H9 (cell line): ENCODE measurements around the gene RBFOX2. TPM values are rescaled to one million over a fixed set of nuclear protein-coding genes. Genes with fewer than 3 reads are reported as not detected.

Experiments
- DNase-seq: peaks from one replicate; pipeline ENCODE4 v3.0.0-alpha.2; 2017
- H2AFZ ChIP-seq: one replicate; pipeline ENCODE4 v1.6.1; 2013; ENCODE audit warnings: mild to moderate bottlenecking, low read length, control low read depth, moderate library complexity
- H2AK5ac ChIP-seq: 2 replicates; pipeline ENCODE4 v1.6.1; 2013; ENCODE audit warnings: low read length, control low read depth, mixed read lengths; ENCODE audit not compliant: insufficient read length
- H2BK120ac ChIP-seq: one replicate; pipeline ENCODE4 v1.6.1; 2013; ENCODE audit warnings: low read depth, mild to moderate bottlenecking, low read length, control low read depth, inconsistent platforms; ENCODE audit not compliant: poor library complexity, severe bottlenecking
- H2BK12ac ChIP-seq: 2 replicates; pipeline ENCODE4 v1.6.1; 2013; ENCODE audit warnings: low read length, control low read depth, mixed read lengths, low read depth; ENCODE audit not compliant: insufficient read length
- H2BK15ac ChIP-seq: 2 replicates; pipeline ENCODE4 v1.6.1; 2013; ENCODE audit warnings: low read depth, low read length, control low read depth
- H2BK20ac ChIP-seq: one replicate; pipeline ENCODE4 v1.6.1; 2013; ENCODE audit warnings: low read depth, mild to moderate bottlenecking, low read length, control low read depth, inconsistent platforms; ENCODE audit not compliant: poor library complexity, severe bottlenecking
- H2BK5ac ChIP-seq: 2 replicates; pipeline ENCODE4 v1.6.1; 2013; ENCODE audit warnings: low read length, control low read depth, mixed read lengths; ENCODE audit not compliant: insufficient read length
- H3K14ac ChIP-seq: 2 replicates; pipeline ENCODE4 v1.6.1; 2013; ENCODE audit warnings: low read length, control low read depth; ENCODE audit not compliant: insufficient read depth
- H3K18ac ChIP-seq: 2 replicates; pipeline ENCODE4 v1.6.1; 2013; ENCODE audit warnings: low read depth, mild to moderate bottlenecking, mixed read lengths, low read length, control low read depth; ENCODE audit not compliant: insufficient read length
- H3K23ac ChIP-seq: 2 replicates; pipeline ENCODE4 v1.6.1; 2013; ENCODE audit warnings: low read length, control low read depth, mixed read lengths, low read depth; ENCODE audit not compliant: insufficient read length
- H3K23me2 ChIP-seq: 2 replicates; pipeline ENCODE4 v1.6.1; 2013; ENCODE audit warnings: low read depth, mild to moderate bottlenecking, mixed read lengths, low read length, control low read depth; ENCODE audit not compliant: insufficient read length, poor library complexity, severe bottlenecking
- H3K27ac ChIP-seq: 2 replicates; pipeline ENCODE4 v1.5.1; 2013; ENCODE audit warnings: low read length, control low read depth, mixed read lengths, low read depth; ENCODE audit not compliant: insufficient read length
- H3K27me3 ChIP-seq: 2 replicates; pipeline ENCODE4 v1.6.1; 2013; ENCODE audit warnings: low read length, control low read depth, inconsistent platforms; ENCODE audit not compliant: insufficient read depth
- H3K4ac ChIP-seq: 2 replicates; pipeline ENCODE4 v1.6.1; 2013; ENCODE audit warnings: low read depth, mild to moderate bottlenecking, control low read depth, inconsistent platforms, low read length, moderate library complexity
- H3K4me1 ChIP-seq: 2 replicates; pipeline ENCODE4 v1.6.1; 2013; ENCODE audit warnings: low read length, control low read depth, inconsistent platforms; ENCODE audit not compliant: insufficient read depth
- H3K4me2 ChIP-seq: 2 replicates; pipeline ENCODE4 v1.6.1; 2013; ENCODE audit warnings: low read length, control low read depth, mixed read lengths; ENCODE audit not compliant: insufficient read length, insufficient read depth
- H3K56ac ChIP-seq: 2 replicates; pipeline ENCODE4 v1.6.1; 2013; ENCODE audit warnings: low read depth, mild to moderate bottlenecking, mixed read lengths, low read length, control low read depth; ENCODE audit not compliant: insufficient read length
- H3K79me1 ChIP-seq: 2 replicates; pipeline ENCODE4 v1.6.1; 2013; ENCODE audit warnings: low read depth, mild to moderate bottlenecking, moderate library complexity, low read length, control low read depth, inconsistent platforms; ENCODE audit not compliant: insufficient read depth, poor library complexity, severe bottlenecking
- H3K79me2 ChIP-seq: 2 replicates; pipeline ENCODE4 v1.6.1; 2013; ENCODE audit warnings: low read length, control low read depth, inconsistent platforms; ENCODE audit not compliant: insufficient read depth
- H3K9ac ChIP-seq: 2 replicates; pipeline ENCODE4 v1.6.1; 2013; ENCODE audit warnings: low read length, control low read depth, mixed read lengths; ENCODE audit not compliant: insufficient read length; ENCODE audit errors: extremely low read depth
- H3K9me3 ChIP-seq: one replicate; pipeline ENCODE4 v1.6.1; 2013; ENCODE audit warnings: low read depth, low read length, inconsistent platforms; ENCODE audit not compliant: control insufficient read depth
- H3T11ph ChIP-seq: one replicate; pipeline ENCODE4 v1.6.1; 2013; ENCODE audit warnings: mild to moderate bottlenecking, low read length, control low read depth, inconsistent platforms
- H4K20me1 ChIP-seq: one replicate; pipeline ENCODE4 v1.6.1; 2013; ENCODE audit not compliant: control insufficient read depth, insufficient read length, insufficient read depth
- H4K5ac ChIP-seq: 2 replicates; pipeline ENCODE4 v1.6.1; 2013; ENCODE audit warnings: low read depth, mild to moderate bottlenecking, mixed read lengths, low read length, control low read depth; ENCODE audit not compliant: insufficient read length
- H4K8ac ChIP-seq: replicated peaks from 2 replicates; pipeline ENCODE4 v1.6.1; 2013; ENCODE audit warnings: low read length, control low read depth, mixed read lengths, low read depth; ENCODE audit not compliant: insufficient read length
- H4K91ac ChIP-seq: 2 replicates; pipeline ENCODE4 v1.6.1; 2013; ENCODE audit warnings: low read depth, mild to moderate bottlenecking, moderate library complexity, mixed read lengths, low read length, control low read depth; ENCODE audit not compliant: insufficient read length
- H3K27ac Mint-ChIP-seq, 3 experiments: 2 replicates in 2 of 3; 3 replicates in 1 of 3; pipeline ENCODE4 v1.8.0; 2020 to 2021; ENCODE audit warnings: mixed read lengths in 3 of 3, mild to moderate bottlenecking in 1 of 3, moderate library complexity in 1 of 3
- H3K27me3 Mint-ChIP-seq: 2 replicates; pipeline ENCODE4 v1.8.0; 2021; ENCODE audit warnings: low read depth, mild to moderate bottlenecking, moderate library complexity, mixed read lengths
- H3K36me3 Mint-ChIP-seq, 3 experiments: 2 replicates in 2 of 3; 3 replicates in 1 of 3; pipeline ENCODE4 v1.8.0; 2020 to 2021; ENCODE audit warnings: low read depth in 3 of 3, mixed read lengths in 3 of 3; ENCODE audit not compliant: insufficient read depth in 1 of 3
- H3K4me1 Mint-ChIP-seq, 2 experiments: 2 replicates each; pipeline ENCODE4 v1.8.0; 2020; ENCODE audit warnings: mixed read lengths in 2 of 2
- H3K4me3 Mint-ChIP-seq, 2 experiments: 2 replicates in 1 of 2; 3 replicates in 1 of 2; pipeline ENCODE4 v1.8.0; 2020 to 2021; ENCODE audit warnings: mild to moderate bottlenecking in 2 of 2, mixed read lengths in 2 of 2, moderate library complexity in 1 of 2
- H3K9me3 Mint-ChIP-seq, 2 experiments: 2 replicates in 1 of 2; 3 replicates in 1 of 2; pipeline ENCODE4 v1.8.0; 2020; ENCODE audit warnings: mild to moderate bottlenecking in 2 of 2, mixed read lengths in 2 of 2, moderate library complexity in 1 of 2
- CTCF ChIP-seq: fragments of 200-600 bp; sonication (generic); conservative IDR thresholded peaks from 3 replicates; pipeline ENCODE4 v1.8.0; 2021; ENCODE audit warnings: antibody characterized with exemption, mild to moderate bottlenecking
- WGBS: extraction: QIAGEN DNeasy Blood & Tissue Kit; methylation state at CpG from one replicate; pipeline ENCODE4 v1.1.7; 2013; ENCODE audit warnings: missing lambda C conversion rate, low lambda C conversion rate, mixed read lengths; ENCODE audit not compliant: insufficient read length; ENCODE audit errors: extremely low coverage; 5-methylcytosine and 5-hydroxymethylcytosine counted together
- total RNA-seq: library from RNA; stranded (reverse); gene quantifications from 2 replicates; pipeline ENCODE4 v1.2.1, GENCODE V29; 2021

RBFOX2 gene
- total RNA-seq, 1 experiment from 2014 or later: 84.7 TPM

GRCh38 chr22:35986088-35986487 lies 42.5 kb downstream of the RBFOX2 start:
- H3K23ac ChIP-seq: no peak overlapping the region
- no peaks in the 10 kb centered on the region for H4K20me1 ChIP-seq
- no peak overlapping the region for H2BK15ac ChIP-seq
- TF ChIP-seq CTCF: no peak
- no peaks in the 10 kb centered on the region for H3K27me3 ChIP-seq
- peaks cover 38 to 42% of the 10 kb centered on the region in 2 experiments for H3K4me1 Mint-ChIP-seq
- no peak overlapping the region for H4K8ac ChIP-seq
- H3K9me3 Mint-ChIP-seq: no peaks in the 10 kb centered on the region
- no peaks in the 10 kb centered on the region for H3K9me3 ChIP-seq
- H3K4ac ChIP-seq: no peak overlapping the region
- no peaks in the 10 kb centered on the region for H3K27me3 Mint-ChIP-seq
- no peak overlapping the region for H3T11ph ChIP-seq
- no peak overlapping the region for H2BK5ac ChIP-seq
- H4K91ac ChIP-seq: no peak overlapping the region
- no peak overlapping the region for H3K18ac ChIP-seq
- H2BK20ac ChIP-seq: no peak overlapping the region
- H2AFZ ChIP-seq: no peak overlapping the region
- WGBS: no CpG with 5 or more reads among the region's 2 CpGs
- H4K5ac ChIP-seq: no peak overlapping the region
- no peak overlapping the region for H3K9ac ChIP-seq
- H3K36me3 Mint-ChIP-seq: peaks cover 0 to 2% (median 0%) of the 10 kb centered on the region in 3 experiments; a peak in 2 of 7 replicates
- H3K4me3 Mint-ChIP-seq: no peak overlapping the region
- peaks cover 9% of the 10 kb centered on the region for H3K79me1 ChIP-seq
- H3K27ac ChIP-seq: no peak overlapping the region
- no peak for DNase-seq
- H3K14ac ChIP-seq: no peak overlapping the region
- H3K4me1 ChIP-seq: no peaks in the 10 kb centered on the region; the same call in 1 of the 2 replicates
- no peak overlapping the region for H3K4me2 ChIP-seq
- no peaks in the 10 kb centered on the region for H3K23me2 ChIP-seq
- no peak overlapping the region for H2BK12ac ChIP-seq
- no peak overlapping the region for H2AK5ac ChIP-seq
- no peak overlapping the region for H3K56ac ChIP-seq
- H2BK120ac ChIP-seq: no peak overlapping the region
- H3K27ac Mint-ChIP-seq: peak overlapping the region in 1 of 3 experiments; percentile 11; a peak in 2 of 7 replicates
- H3K79me2 ChIP-seq: peaks cover 7% of the 10 kb centered on the region; the same call in 1 of the 2 replicates
